Chondrocyte (in vitro differentiated cells): ENCODE results near the gene FAM131C. TPM values are rescaled to one million over a fixed set of nuclear protein-coding genes. Genes with fewer than 3 reads are reported as not detected.

Source experiments
- DNase-seq: peaks from one replicate; pipeline ENCODE4 v3.0.0; 2021; ENCODE audit warnings: mixed read lengths, low spot score
- H3K27ac Mint-ChIP-seq: one replicate; pipeline ENCODE4 v1.8.0; 2021; ENCODE audit warnings: mild to moderate bottlenecking, moderate library complexity, mixed read lengths; ENCODE audit not compliant: unreplicated experiment
- H3K27me3 Mint-ChIP-seq: 2 replicates; pipeline ENCODE4 v1.8.0; 2021; ENCODE audit warnings: low read depth, mixed read lengths
- H3K36me3 Mint-ChIP-seq: 2 replicates; pipeline ENCODE4 v1.8.0; 2021; ENCODE audit warnings: low read depth, mixed read lengths
- H3K4me1 Mint-ChIP-seq: 2 replicates; pipeline ENCODE4 v1.8.0; 2021; ENCODE audit warnings: low read depth, mild to moderate bottlenecking, mixed read lengths
- H3K4me3 Mint-ChIP-seq: one replicate; pipeline ENCODE4 v1.8.0; 2021; ENCODE audit warnings: mild to moderate bottlenecking, moderate library complexity, mixed read lengths; ENCODE audit not compliant: unreplicated experiment
- H3K9me3 Mint-ChIP-seq: 2 replicates; pipeline ENCODE4 v1.8.0; 2021; ENCODE audit warnings: low read depth, mixed read lengths
- total RNA-seq: library from RNA; stranded (reverse); gene quantifications from 3 replicates; pipeline ENCODE4 v1.2.1, GENCODE V29; 2021
- TF ChIP-seq, protein P1 (sequence below): fragments of 200-600 bp; sonication (generic); IDR thresholded peaks from 2 replicates; pipeline ENCODE4 v1.5.0; 2021; ENCODE audit warnings: antibody characterized with exemption, mild to moderate bottlenecking, moderate library complexity

Gene FAM131C
- total RNA-seq, 1 donor from 2014 or later: 0.70 TPM

DNA sequence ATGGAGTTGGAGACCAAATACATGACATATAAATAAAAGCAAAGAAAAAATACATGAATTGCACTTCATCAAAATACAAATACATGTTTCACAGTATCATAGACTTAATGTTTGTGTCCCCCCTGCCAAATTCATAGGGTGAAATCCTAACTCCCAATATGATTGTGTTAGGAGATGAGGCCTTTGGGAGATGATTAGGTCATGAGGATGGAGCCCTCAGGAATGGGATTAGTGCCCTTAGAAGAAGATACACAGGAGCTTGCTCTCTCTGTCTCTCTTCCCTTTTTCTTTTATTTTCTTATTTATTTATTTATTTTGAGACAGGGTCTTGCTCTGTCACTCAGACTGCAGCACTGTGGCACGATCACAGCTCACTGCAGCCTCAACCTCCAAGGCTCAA lies 26.0 kb upstream of the FAM131C start:
- H3K36me3 Mint-ChIP-seq: peaks cover 1% of the 10 kb centered on the region
- DNase-seq: no peak
- peaks cover 4% of the 10 kb centered on the region for H3K27me3 Mint-ChIP-seq
- TF ChIP-seq, protein P1, sequence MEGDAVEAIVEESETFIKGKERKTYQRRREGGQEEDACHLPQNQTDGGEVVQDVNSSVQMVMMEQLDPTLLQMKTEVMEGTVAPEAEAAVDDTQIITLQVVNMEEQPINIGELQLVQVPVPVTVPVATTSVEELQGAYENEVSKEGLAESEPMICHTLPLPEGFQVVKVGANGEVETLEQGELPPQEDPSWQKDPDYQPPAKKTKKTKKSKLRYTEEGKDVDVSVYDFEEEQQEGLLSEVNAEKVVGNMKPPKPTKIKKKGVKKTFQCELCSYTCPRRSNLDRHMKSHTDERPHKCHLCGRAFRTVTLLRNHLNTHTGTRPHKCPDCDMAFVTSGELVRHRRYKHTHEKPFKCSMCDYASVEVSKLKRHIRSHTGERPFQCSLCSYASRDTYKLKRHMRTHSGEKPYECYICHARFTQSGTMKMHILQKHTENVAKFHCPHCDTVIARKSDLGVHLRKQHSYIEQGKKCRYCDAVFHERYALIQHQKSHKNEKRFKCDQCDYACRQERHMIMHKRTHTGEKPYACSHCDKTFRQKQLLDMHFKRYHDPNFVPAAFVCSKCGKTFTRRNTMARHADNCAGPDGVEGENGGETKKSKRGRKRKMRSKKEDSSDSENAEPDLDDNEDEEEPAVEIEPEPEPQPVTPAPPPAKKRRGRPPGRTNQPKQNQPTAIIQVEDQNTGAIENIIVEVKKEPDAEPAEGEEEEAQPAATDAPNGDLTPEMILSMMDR: no peak
- no peaks in the 10 kb centered on the region for H3K4me1 Mint-ChIP-seq
- no peak overlapping the region for H3K4me3 Mint-ChIP-seq
- H3K27ac Mint-ChIP-seq: no peak overlapping the region
- peaks cover 4% of the 10 kb centered on the region for H3K9me3 Mint-ChIP-seq

DNA sequence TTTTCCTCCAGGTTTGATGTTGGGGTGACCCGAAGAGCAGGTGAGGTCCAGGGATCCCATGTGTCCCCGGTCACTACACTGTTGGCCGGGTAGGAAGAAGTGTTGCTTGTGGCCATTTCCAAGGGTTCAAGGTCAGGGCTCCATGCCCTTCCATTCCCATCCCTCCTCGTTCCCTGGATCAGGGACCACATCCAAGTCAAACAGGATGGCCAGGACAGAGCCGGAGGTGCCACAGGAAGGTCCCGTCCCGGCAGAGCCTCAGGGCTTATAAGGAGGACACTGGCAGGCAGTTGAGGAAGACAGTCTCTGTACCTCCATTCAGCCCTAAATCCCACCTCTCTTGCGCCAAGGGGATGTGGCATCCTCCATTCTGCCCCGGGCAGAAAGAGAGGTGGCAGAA lies 22.0 kb upstream of the FAM131C start:
- DNase-seq: no peak
- Mint-ChIP-seq H3K36me3 (peaks cover 1% of the 10 kb centered on the region), H3K4me1 (no peaks in the 10 kb centered on the region), H3K4me3 (no peak overlapping the region), H3K27me3 (peaks cover 4% of the 10 kb centered on the region), H3K9me3 (no peaks in the 10 kb centered on the region), H3K27ac (no peak overlapping the region)
- TF ChIP-seq, protein P1: no peak

DNA sequence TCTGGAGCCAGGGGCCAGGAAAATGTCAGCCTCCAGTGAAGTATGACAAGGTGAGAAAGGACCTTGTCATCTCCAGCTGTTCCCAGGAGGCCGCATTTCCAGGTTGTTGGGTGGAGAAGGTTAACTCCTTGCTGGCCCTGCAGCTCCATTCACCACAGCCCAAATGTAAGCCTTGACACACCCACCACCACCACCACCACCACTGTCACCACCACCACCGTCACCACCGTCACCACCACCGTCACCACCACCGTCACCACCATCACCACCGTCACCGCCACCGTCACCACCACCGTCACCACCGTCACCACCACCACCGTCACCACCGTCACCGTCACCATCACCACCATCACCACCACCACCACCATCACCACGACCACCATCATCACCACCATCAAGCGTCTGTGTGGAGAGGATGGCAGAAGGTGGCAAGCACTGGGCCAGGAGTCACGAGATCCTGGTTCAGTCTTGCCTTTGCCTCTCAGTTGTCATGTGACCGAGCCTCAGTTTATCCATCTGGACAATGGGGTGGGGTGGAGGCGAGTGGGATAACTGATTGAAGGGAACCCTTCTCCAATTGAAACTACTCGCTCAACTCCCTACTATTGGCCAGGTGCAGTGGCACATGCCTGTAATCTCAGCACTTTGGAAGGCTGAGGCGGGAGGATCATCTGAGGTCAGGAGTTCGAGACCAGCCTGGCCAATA lies 21.2 kb upstream of the FAM131C start:
- Mint-ChIP-seq H3K27me3 (peaks cover 4% of the 10 kb centered on the region), H3K9me3 (no peaks in the 10 kb centered on the region), H3K27ac (no peak overlapping the region), H3K4me1 (no peaks in the 10 kb centered on the region), H3K36me3 (no peaks in the 10 kb centered on the region), H3K4me3 (no peak overlapping the region)
- TF ChIP-seq, protein P1: no peak
- DNase-seq: peak; percentile 67

DNA sequence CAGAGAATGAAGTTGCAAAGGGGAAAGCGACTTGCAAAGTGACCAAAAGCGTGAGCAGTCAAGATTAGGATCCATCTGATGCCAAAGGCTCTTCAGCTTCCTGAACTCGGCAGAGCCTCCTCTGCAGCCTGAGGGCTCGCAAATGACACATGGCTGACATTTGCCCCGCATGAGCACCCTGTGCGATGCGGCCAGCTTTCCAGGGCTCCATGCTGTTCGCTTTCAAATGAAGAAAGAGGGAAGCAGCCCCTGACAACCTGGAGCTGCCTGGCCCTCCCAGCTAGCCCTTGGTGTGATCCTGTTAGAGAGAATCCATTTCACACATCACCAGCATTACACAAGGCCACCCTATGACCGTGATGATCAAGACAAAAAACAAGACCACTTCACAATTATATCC lies 20.2 kb upstream of the FAM131C start:
- peaks cover 4% of the 10 kb centered on the region for H3K27me3 Mint-ChIP-seq
- DNase-seq: peak; percentile 36
- H3K27ac Mint-ChIP-seq: no peak overlapping the region
- H3K9me3 Mint-ChIP-seq: no peaks in the 10 kb centered on the region
- no peak overlapping the region for H3K4me3 Mint-ChIP-seq
- H3K36me3 Mint-ChIP-seq: no peaks in the 10 kb centered on the region
- TF ChIP-seq, protein P1: no peak
- H3K4me1 Mint-ChIP-seq: peaks cover 4% of the 10 kb centered on the region

DNA sequence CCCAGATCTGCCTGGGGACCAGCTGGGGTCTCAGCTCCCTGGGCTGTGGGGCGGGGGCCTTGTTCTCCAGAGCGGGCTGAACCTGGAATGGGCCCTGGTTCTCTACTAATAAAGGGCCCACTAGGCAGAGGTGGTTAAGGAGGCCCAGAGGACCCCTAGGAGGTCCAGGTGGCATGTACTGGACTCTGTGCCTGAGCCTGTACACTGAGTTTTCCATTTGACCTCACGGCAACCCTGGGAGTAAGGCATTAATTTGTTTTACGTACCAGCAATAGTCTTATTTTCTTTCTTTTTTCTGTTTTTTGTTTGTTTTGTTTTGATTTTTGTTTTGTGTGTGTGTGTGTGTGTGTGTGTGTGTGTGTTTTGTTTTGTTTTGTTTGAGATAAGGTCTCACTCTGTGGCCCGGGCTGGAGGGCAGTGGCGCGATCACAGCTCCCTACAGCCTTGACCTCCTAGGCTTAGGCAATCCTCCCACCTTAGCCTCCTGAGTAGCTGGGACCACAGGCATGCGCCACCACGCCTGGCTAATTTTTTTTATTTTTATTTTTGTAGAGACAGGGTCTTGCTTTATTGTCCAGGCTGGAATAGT lies 19.6 kb upstream of the FAM131C start:
- Mint-ChIP-seq H3K27me3 (peaks cover 4% of the 10 kb centered on the region), H3K4me3 (no peak overlapping the region), H3K4me1 (peaks cover 4% of the 10 kb centered on the region), H3K9me3 (no peaks in the 10 kb centered on the region), H3K27ac (no peak overlapping the region), H3K36me3 (no peaks in the 10 kb centered on the region)
- no peak for DNase-seq
- TF ChIP-seq, protein P1: no peak
